ENCODE results near the gene ABHD17B.

ABHD17B gene

DNA sequence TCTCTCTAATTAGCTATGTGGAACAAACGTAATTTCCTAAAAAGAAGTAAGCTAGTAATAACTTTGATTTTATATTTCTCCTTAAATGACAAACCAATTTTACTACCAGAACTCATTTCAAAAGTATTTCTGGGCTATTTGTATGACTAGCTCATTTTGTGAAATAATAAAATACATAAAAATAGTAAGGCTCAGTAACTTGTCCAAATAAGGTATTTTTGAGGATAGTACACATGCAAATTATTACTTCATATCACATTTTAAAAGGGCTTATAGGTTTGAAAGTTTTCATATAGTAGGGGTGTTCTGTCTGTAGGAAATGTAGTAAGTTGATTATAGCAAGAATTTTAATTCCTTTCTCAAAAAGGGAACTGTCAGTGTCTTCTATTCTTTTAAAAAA is 26.9 kb upstream of the ABHD17B start:
- in situ Hi-C loops (cut with HindIII; ENCODE audit: low sequenced_read_pairs) = no loop called here
- H3K4me3 ChIP-seq (ENCODE audit: low read depth, low read length) = no peak overlapping the region
- no peak for DNase-seq (ENCODE audit: low read depth, low spot score)
- TF ChIP-seq CTCF (IDR thresholded peaks at IDR 0.05; ENCODE audit: low read depth, low read length) = no peak

DNA sequence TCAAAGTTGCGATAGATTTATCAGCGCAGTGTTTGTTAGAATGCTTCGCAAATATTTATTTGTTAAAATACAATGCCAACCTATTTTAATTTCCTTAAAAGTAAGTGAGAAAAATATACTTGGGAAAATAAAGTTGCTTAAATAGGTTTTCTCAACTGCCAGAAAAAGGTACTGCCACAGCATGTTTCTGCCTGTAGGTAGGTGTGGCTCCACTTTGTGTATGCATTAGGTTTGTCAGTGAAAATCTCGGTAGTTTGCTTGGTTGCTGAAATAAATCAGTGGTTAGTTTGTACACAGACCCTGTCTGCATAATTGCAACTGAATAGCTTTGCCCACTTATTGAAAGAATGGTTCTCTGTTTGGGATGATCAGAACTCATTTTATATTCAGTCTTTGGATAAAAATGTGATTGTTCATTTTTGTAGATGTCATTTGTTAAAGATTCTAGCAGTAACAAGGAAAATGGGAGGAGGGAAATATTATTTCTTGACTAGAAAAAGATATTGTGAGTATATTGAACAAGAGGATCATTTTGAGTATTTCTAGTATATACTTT is 26.2 kb upstream of the ABHD17B start:
- in situ Hi-C loops (cut with HindIII; ENCODE audit: low sequenced_read_pairs) = no loop called here
- no peak overlapping the region for H3K4me3 ChIP-seq (ENCODE audit: low read depth, low read length)
- no peak for TF ChIP-seq CTCF (IDR thresholded peaks at IDR 0.05; ENCODE audit: low read depth, low read length)
- no peak for DNase-seq (ENCODE audit: low read depth, low spot score)

GRCh38 chr9:71936066-71936465 is 25.1 kb upstream of the ABHD17B start:
- TF ChIP-seq CTCF (IDR thresholded peaks at IDR 0.05; ENCODE audit: low read depth, low read length) = no peak
- no peak for DNase-seq (ENCODE audit: low read depth, low spot score)
- in situ Hi-C loops (cut with HindIII; ENCODE audit: low sequenced_read_pairs) = no loop called here
- no peak overlapping the region for H3K4me3 ChIP-seq (ENCODE audit: low read depth, low read length)

GRCh38 chr9:71931166-71931565 is 20.2 kb upstream of the ABHD17B start:
- in situ Hi-C loops (cut with HindIII; ENCODE audit: low sequenced_read_pairs) = no loop called here
- no peak for DNase-seq (ENCODE audit: low read depth, low spot score)
- no peak for TF ChIP-seq CTCF (IDR thresholded peaks at IDR 0.05; ENCODE audit: low read depth, low read length)
- no peak overlapping the region for H3K4me3 ChIP-seq (ENCODE audit: low read depth, low read length)

GRCh38 chr9:71929791-71930440 is 18.9 kb upstream of the ABHD17B start:
- peak; percentile 26 for DNase-seq (ENCODE audit: low read depth, low spot score)
- TF ChIP-seq CTCF (IDR thresholded peaks at IDR 0.05; ENCODE audit: low read depth, low read length) = no peak

GRCh38 chr9:71929223-71929622 is 18.2 kb upstream of the ABHD17B start:
- no peak for DNase-seq (ENCODE audit: low read depth, low spot score)
- no peak overlapping the region for H3K4me3 ChIP-seq (ENCODE audit: low read depth, low read length)
- in situ Hi-C loops (cut with HindIII; ENCODE audit: low sequenced_read_pairs) = no loop called here
- TF ChIP-seq CTCF (IDR thresholded peaks at IDR 0.05; ENCODE audit: low read depth, low read length) = no peak

More at GRCh38 chr9:71929791-71930440, 18.9 kb upstream of the ABHD17B start:
- in situ Hi-C loops (cut with HindIII; ENCODE audit: low sequenced_read_pairs) = no loop called here
- no peak overlapping the region for H3K4me3 ChIP-seq (ENCODE audit: low read depth, low read length)
